ENCODE data around the gene TAF5.
"Not testable (repeated sequence)": the region's sequence is repeated elsewhere in the genome, so short reads cannot be mapped to it uniquely, and the experiment has no call there.

The TAF5 gene

DNA sequence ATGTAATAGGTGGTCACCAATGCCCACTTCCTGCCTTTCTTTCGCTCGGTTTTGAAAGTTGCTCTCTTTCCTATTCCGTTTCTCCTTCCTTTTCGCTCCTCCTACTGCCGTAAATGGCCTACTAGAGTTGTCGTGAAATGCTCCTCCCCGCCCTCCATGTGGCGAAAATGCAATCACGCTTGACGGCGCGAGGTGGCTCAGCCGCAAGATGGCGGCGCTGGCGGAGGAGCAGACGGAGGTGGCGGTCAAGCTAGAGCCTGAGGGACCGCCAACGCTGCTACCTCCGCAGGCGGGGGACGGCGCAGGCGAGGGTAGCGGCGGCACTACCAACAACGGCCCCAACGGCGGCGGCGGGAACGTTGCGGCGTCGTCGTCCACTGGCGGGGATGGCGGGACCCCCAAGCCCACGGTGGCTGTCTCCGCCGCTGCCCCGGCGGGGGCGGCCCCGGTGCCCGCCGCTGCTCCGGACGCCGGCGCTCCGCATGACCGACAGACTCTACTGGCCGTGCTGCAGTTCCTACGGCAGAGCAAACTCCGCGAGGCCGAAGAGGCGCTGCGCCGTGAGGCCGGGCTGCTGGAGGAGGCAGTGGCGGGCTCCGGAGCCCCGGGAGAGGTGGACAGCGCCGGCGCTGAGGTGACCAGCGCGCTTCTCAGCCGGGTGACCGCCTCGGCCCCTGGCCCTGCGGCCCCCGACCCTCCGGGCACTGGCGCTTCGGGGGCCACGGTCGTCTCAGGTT lies at the start of gene TAF5:
TSS of gene TAF5 (plus strand) at position 195 of the 737 bp plus-strand sequence. CDS start at position 209, 14 bp downstream.
- DNase-seq, result peak; percentile 67

GRCh38 chr10:103327906-103328305 lies 39.9 kb upstream of the TAF5 start:
- DNase-seq, result no peak

- DNase-seq, result no peak
These were observed 33.7 kb upstream of the TAF5 start for GRCh38 chr10:103333934-103334520.

- no peak for DNase-seq
These were observed 33.2 kb upstream of the TAF5 start for GRCh38 chr10:103334567-103334966.

DNA sequence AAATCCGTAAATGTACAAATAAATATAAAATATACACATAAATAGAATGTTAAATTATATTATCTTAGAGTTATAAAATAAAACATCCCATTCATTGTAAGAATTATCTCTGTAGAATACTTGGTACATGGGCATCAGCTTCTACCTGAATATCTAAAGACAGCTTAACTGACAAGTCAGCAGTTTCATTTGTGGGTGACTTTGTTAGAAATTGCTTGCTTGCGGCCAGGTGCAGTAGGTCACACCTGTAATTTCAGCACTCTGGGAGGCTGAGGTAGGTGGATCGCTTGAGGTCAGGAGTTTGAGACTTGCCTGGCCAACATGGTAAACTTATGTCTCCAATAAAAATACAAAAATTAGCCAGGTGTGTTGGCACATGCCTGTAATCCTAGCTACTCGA lies 31.4 kb upstream of the TAF5 start:
- DNase-seq, result no peak

DNA sequence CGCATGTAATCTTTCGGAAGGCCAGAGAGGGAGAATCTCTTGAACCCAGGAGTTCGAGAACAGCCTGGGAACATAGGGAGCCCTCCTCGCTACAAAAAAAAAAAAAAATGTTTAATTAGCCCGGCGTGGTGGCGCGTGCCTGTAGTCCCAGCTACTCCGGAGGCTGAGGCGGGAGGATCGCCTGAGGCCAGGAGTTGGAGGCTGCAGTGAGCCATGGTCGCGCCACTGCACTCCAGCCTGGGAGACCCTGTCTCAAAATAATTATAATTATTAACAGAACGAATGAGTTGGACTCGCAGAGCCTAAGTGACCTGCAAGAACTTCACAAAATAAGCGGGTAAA lies 17.6 kb upstream of the TAF5 start:
- DNase-seq, result no peak

DNA sequence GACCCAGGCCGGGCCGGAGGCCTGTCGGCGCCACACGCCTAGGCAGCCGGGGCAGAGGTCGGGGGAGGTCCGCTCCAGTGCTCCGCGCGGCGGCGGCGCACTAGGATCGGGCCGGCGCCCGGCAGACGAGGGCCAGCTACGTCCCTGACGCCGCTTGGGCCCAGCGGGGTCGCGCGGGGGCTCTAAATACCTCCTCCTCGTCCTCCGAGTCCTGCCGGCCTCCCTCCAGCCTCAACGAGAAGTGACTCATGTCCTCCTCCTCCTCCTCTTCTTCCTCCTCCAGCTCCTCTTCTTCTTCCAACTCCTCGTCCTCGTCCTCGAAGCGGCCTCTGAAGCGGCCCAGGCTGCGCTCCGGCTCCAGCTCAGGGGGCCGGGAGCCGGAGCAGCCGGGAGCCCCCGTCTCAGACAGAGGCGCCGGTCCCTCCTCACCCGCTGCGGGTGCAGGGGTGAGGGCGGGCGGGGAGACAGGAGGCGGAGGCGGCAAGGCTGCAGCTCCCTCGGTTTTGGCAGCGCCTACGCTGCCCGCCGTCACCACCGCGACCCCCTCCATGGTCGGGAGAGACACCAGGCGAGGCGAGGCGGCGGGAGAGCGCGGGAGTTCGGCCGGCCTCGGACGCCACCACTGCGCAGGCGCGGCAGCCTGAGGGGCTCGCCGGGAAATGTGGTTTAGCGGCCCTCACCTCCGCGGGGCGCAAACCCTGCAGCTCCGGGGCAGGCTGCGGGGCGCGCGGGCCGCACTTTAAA lies 17.1 kb upstream of the TAF5 start, which contains the start of gene PCGF6:
TSS of gene PCGF6 (minus strand) at position 624 of the 744 bp plus-strand sequence. CDS start at position 550, 74 bp downstream.
- peak; percentile 1 for DNase-seq

DNA sequence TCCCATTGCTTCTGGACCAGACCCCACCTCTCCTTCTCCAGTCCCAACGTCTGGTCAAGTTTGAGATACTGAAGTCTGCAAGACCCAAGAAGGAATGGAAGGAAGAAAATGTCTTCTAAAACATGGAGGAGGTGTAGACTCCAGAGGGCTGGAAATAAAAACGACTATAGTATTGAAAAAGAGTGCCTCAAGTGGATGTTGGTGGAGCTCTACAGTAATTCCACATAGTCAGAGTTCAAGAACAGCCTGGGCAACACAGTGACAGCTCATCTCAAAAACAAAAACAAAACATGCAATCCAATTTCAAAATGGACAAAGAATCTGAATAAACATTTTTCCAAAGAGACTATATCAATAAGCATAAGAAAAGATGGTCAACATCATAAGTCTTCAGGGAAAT lies 14.5 kb upstream of the TAF5 start:
- DNase-seq, result no peak

DNA sequence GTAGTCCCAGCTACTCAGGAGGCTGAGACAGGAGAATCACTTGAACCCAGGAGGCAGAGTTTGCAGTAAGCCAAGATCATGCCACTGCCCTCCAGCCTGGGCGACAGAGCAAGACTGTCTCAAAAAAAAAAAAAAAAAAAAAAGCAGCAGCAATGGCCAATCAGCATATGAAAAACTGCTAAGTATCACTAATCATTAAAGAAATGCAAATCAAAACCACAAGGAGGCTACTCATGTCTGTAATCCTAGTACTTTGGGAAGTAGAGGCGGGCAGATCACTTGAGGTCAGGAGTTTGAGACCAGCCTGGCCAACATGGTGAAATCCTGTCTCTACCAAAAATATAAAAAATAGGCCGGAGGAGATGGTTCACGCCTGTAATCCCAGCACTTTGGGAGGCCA lies 13.2 kb upstream of the TAF5 start:
- not testable (repeated sequence) for DNase-seq

GRCh38 chr10:103355906-103356599 lies 11.7 kb upstream of the TAF5 start:
- no peak for DNase-seq

GRCh38 chr10:103359493-103359892 lies 8.3 kb upstream of the TAF5 start:
- DNase-seq, result not testable (repeated sequence)

DNA sequence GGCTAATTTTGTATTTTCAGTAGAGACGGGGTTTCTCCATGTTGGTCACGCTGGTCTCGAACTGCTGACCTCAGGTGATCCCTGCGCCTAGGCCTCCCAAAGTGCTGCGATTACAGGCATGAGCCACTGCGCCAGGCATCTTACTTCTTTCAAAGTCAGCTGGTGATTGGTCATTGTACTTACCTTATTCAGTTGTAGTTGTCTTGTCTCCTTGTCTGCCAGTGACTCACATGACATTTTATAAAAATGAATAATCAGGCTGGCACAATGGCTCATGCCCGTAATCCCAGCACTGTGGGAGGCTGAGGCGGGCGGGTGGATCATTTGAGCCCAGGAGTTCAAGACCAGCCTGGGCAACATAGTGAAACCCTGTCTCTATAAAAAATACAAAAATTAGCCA lies 7.0 kb upstream of the TAF5 start:
- not testable (repeated sequence) for DNase-seq

DNA sequence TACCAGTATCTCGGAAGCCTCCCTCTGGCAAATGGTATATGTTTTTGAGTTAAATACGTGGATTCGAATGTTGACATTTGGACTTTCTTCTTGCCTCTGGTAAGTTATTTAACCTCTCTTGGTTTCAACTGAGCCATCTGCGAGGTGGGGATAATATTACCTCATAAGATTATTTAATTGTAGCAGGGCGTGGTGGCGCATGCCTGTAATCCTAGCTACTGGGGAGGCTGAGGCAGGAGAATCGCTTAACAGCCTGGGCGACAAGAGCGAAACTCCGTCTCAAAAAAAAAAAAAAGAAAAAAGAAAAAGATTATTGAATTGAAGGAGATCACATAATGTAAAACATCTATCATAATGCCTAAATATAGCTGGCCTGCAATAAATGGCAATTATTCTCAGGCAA lies 396 bp upstream of the TAF5 start:
- no peak for DNase-seq

DNA sequence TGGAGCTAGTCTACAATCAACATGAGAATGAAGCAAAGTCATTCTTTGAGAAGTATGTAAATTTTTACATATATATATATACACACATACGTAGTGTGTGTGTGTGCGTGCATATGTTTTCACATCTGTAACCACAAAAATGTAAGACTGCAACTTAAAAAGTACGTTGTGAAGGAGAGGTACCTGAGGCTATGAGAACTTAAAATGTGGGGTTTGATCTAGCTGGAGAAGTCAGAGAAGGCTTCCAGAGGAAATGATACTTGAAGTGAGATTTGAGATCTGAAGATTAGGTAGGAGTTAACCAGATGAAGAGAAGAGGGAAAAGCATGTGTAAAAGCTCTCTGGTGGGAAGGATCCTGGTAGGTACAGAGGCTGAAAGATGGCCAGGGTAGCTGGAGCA lies 5.8 kb downstream of the TAF5 start:
- DNase-seq, result no peak

GRCh38 chr10:103374263-103374662 lies 6.5 kb downstream of the TAF5 start:
- DNase-seq, result no peak

GRCh38 chr10:103382769-103383168 lies 15.0 kb downstream of the TAF5 start:
- no peak for DNase-seq

- no peak for DNase-seq
These were observed 26.4 kb downstream of the TAF5 start for GRCh38 chr10:103394180-103394579.

- no peak for DNase-seq
These were observed 27.9 kb downstream of the TAF5 start for GRCh38 chr10:103395754-103396066.

DNA sequence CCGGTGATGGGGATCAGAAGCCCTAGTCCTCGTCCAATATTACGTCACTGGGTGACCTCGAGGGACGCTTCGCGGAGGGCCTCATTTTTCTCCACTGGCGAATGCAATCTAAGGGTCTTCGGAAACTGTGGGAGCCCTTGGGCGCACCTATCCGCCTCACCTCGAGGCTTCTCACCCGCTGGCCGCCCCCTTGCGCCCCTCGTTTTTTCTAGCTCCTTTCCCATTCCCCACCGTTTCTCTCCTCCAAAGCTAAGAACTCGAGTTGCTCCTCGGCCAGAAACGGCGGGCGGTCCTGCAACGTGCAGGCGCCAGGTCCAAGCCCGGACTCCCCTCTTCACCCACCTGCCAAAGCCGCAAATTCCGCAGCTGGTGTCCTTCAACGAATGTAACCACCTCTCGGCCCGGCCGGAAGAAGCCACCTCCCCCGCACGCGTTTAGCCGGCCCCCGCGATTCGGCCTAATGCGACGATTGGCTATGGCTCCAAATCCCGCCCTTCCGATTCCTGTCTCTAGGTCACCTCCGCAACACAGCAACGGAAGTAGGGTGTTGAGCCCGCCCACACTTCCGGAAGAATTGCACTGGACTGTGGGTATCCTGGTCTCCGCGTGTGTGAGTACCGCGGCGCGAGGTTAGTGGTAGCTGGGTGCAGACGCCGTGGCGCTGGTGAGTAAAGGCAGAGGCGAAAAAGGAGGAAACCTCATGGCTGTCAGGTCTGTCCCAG lies 28.5 kb downstream of the TAF5 start, which contains the start of the genes ATP5MK and PDCD11:
TSS of gene ATP5MK (minus strand) at position 409 of the 722 bp plus-strand sequence. CDS start 4,018 bp downstream, outside the sequence.
TSS of gene PDCD11 (plus strand) at position 560 of the 722 bp plus-strand sequence. CDS start 1,801 bp downstream, outside the sequence.
- peak; percentile 64 for DNase-seq

GRCh38 chr10:103396789-103397087 lies 29.0 kb downstream of the TAF5 start:
- no peak for DNase-seq

GRCh38 chr10:103397191-103397825 lies 29.5 kb downstream of the TAF5 start:
- no peak for DNase-seq

GRCh38 chr10:103413564-103413963 lies 45.8 kb downstream of the TAF5 start:
- no peak for DNase-seq
